Activated B cell treated with CpG ODN at 0.5 μM for 24 hours (primary cell): Measurements from ENCODE around the gene OBSCN. TPM values are rescaled to one million over a fixed set of nuclear protein-coding genes. Genes with fewer than 3 reads are reported as not detected.

Experiments used
- ATAC-seq: fragments of 200-7000 bp; cut with Tn5 transposase; one replicate; pipeline ENCODE4 v1.10.0; 2021; ENCODE audit warnings: low read depth, mild to moderate bottlenecking, moderate library complexity
- CTCF ChIA-PET: fragments of 350-600 bp; sonication (Branson Sonifier 250); formaldehyde crosslinking; loops from one replicate; lab custom pipeline; 2021; ENCODE audit warnings: antibody characterized with exemption; lab: Charles Lee
- POLR2A ChIA-PET: fragments of 350-600 bp; sonication (Branson Sonifier 250); formaldehyde crosslinking; loops from one replicate; lab custom pipeline; 2021; ENCODE audit warnings: antibody characterized with exemption; lab: Charles Lee
- DNase-seq: peaks from one replicate; pipeline ENCODE4 v3.0.0; 2022
- H3K27ac Mint-ChIP-seq: one replicate; pipeline ENCODE4 v1.8.0; 2020; ENCODE audit warnings: mixed read lengths
- H3K27me3 Mint-ChIP-seq: one replicate; pipeline ENCODE4 v1.8.0; 2021; ENCODE audit warnings: mixed read lengths
- H3K36me3 Mint-ChIP-seq: one replicate; pipeline ENCODE4 v1.8.0; 2021; ENCODE audit warnings: low read depth, mixed read lengths
- H3K4me1 Mint-ChIP-seq: one replicate; pipeline ENCODE4 v1.8.0; 2021; ENCODE audit warnings: mixed read lengths
- H3K4me3 Mint-ChIP-seq: one replicate; pipeline ENCODE4 v1.8.0; 2020; ENCODE audit warnings: mild to moderate bottlenecking, mixed read lengths
- H3K9me3 Mint-ChIP-seq: one replicate; pipeline ENCODE4 v1.8.0; 2020; ENCODE audit warnings: mixed read lengths
- intact Hi-C: fragments of 100-400 bp; cut with micrococcal nuclease; formaldehyde crosslinking; loops from one replicate; pipeline ENCODE4 v1.15.1; 2024
- total RNA-seq: library from RNA; stranded (reverse); gene quantifications from 2 replicates; pipeline ENCODE4 v1.2.3, GENCODE V29; 2022
- TF ChIP-seq, protein P1 (sequence below): fragments of 200-600 bp; IDR thresholded peaks from one replicate; pipeline ENCODE4 v1.8.0; 2022; ENCODE audit warnings: antibody characterized with exemption, mild to moderate bottlenecking

Gene OBSCN
- total RNA-seq, 1 donor from 2014 or later: 19.8 TPM

- intact Hi-C loops: no loop called here
- DNase-seq (no peak), ATAC-seq (no peak)
- TF ChIP-seq, protein P1, sequence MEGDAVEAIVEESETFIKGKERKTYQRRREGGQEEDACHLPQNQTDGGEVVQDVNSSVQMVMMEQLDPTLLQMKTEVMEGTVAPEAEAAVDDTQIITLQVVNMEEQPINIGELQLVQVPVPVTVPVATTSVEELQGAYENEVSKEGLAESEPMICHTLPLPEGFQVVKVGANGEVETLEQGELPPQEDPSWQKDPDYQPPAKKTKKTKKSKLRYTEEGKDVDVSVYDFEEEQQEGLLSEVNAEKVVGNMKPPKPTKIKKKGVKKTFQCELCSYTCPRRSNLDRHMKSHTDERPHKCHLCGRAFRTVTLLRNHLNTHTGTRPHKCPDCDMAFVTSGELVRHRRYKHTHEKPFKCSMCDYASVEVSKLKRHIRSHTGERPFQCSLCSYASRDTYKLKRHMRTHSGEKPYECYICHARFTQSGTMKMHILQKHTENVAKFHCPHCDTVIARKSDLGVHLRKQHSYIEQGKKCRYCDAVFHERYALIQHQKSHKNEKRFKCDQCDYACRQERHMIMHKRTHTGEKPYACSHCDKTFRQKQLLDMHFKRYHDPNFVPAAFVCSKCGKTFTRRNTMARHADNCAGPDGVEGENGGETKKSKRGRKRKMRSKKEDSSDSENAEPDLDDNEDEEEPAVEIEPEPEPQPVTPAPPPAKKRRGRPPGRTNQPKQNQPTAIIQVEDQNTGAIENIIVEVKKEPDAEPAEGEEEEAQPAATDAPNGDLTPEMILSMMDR: no peak
- Mint-ChIP-seq H3K4me3 (no peak overlapping the region), H3K27ac (no peak overlapping the region), H3K36me3 (no peaks in the 10 kb centered on the region), H3K27me3 (no peaks in the 10 kb centered on the region), H3K4me1 (no peaks in the 10 kb centered on the region), H3K9me3 (no peaks in the 10 kb centered on the region)
- ChIA-PET POLR2A (no interaction called here), CTCF (no interaction called here)
These were observed 152.0 kb downstream of the OBSCN start for GRCh38 chr1:228359613-228360532.

DNA sequence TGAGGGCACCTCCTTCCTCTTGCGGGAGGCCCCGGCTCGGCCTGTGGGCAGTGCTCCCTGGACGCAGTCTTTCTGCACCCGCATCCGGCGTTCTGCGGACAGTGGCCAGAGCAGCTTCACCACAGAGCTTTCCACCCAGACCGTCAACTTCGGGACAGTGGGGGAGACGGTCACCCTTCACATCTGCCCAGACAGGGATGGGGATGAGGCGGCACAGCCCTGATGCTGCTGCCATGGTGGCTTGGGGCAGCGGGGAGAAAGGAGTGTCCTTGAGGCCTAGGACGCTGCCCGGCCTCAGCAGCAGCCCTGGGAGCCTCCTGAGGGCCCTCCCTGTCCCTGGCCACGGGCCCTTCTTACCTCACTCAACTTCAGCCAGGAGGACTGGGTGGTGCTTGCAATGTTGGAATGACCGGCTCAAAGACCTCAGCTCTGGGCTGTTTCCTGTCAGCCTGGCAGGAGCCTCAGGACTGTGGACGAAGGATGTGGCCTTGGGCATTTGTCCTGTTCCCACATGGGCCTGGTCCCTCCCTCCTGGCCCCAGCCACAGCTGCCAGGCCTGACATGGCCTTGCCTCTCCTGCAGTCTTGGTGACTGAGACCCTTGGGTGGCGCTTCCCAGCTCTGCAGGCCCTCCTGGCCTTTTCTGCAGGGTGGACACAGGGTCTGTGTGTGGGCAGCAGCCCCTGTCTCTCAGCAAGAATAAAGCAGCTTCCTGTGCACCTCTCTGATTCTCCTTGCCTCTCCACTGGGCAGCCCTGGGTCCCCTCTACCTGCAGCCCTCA is 152.9 kb downstream of the OBSCN start:
- CTCF ChIA-PET: no interaction called here
- H3K9me3 Mint-ChIP-seq: no peaks in the 10 kb centered on the region
- POLR2A ChIA-PET: no interaction called here
- intact Hi-C loops: no loop called here
- H3K36me3 Mint-ChIP-seq: no peaks in the 10 kb centered on the region
- TF ChIP-seq, protein P1: no peak
- DNase-seq (no peak), ATAC-seq (no peak)
- H3K4me3 Mint-ChIP-seq: no peak overlapping the region
- H3K27ac Mint-ChIP-seq: no peak overlapping the region
- H3K4me1 Mint-ChIP-seq: no peaks in the 10 kb centered on the region
- no peaks in the 10 kb centered on the region for H3K27me3 Mint-ChIP-seq

DNA sequence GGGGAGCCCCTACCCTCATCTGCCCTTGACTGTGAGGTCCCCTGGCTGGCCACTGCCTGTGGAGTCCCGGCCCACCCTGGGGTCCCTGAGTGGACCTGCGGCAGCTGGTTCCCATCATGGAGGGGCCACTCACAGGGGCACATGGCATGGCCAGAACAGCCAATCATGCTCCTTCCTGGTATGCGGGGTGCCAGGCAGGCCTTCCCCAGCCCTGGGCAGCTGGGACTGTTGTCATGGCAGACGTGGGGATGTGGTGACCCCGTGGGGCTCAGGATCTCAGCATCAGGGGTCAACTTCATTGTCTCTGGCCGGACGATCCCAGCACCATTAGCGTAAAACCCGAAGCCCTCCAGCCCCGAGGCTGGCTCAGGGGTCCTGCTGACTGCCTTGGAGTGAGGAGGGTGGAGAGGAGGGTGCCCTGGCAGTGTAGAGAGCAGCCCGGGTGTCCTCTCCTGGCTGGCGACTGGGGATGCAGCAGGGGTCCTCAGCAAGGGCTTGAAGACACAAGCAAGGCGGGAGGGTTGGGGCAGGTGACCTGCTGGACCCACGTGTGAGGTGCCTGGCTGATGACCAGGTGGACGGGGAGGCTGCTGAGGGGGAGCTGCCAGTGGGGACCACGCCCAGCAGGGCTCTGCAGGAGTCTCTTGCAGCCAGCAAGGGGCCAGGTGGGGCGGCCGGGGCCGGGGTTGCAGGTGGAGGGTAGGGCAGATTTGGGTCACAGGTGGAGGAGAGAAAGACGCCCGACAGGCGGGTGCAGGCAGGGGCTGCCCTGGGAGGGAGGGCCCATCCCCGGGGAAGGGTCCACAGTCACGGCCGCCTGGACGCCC is 153.7 kb downstream of the OBSCN start:
- POLR2A ChIA-PET: no interaction called here
- Mint-ChIP-seq H3K27ac (no peak overlapping the region), H3K9me3 (no peaks in the 10 kb centered on the region), H3K36me3 (no peaks in the 10 kb centered on the region), H3K4me1 (no peaks in the 10 kb centered on the region), H3K27me3 (no peaks in the 10 kb centered on the region), H3K4me3 (no peak overlapping the region)
- intact Hi-C loops: no loop called here
- DNase-seq: no peak
- CTCF ChIA-PET: no interaction called here
- no peak for ATAC-seq
- TF ChIP-seq, protein P1: no peak

GRCh38 chr1:228362141-228362883 is 154.5 kb downstream of the OBSCN start:
- no peaks in the 10 kb centered on the region for H3K27me3 Mint-ChIP-seq
- no peak for ATAC-seq
- no peak for DNase-seq
- intact Hi-C loops: no loop called here
- TF ChIP-seq, protein P1: no peak
- POLR2A ChIA-PET: no interaction called here
- CTCF ChIA-PET: no interaction called here
- H3K4me3 Mint-ChIP-seq: no peak overlapping the region
- H3K36me3 Mint-ChIP-seq: no peaks in the 10 kb centered on the region
- no peaks in the 10 kb centered on the region for H3K4me1 Mint-ChIP-seq
- no peak overlapping the region for H3K27ac Mint-ChIP-seq
- no peaks in the 10 kb centered on the region for H3K9me3 Mint-ChIP-seq
